ENCODE results near the gene PTTG1IP. TPM values are rescaled to one million over a fixed set of nuclear protein-coding genes. Genes with fewer than 3 reads are reported as not detected.

Gene PTTG1IP
- total RNA-seq, 1 experiment from 2014 or later, result 136 TPM

DNA sequence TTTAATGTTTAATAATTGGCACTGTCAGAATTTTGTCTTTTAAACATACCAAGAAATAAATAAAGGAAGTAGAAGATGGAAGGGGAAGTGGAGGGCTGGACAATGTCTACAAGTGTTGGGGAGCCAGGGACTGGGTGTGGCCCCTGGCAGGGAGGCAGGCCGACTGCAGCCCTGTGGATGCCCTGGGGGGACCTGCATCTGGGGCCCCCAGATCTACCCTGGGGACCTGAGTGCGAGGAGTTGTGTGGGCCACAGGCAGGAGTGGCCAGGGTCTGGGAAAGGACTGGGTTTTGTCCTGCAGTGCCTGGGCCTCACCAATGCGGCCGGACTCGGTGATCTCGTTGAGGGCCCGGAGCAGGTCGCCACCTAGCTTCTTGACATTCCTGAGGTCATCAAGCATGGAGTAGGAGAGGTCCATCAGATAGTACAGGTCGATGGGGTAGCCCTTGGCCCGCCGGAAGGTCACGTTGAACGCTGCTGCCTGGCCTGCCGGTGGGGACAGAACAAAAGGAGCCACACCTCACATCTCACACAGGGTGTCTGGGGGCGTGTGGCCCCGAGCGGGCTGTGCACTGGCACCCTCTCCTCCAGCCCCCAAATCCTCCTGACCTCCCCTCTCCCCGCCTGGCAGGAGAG is 29.7 kb upstream of the PTTG1IP start:
- CTCF ChIA-PET, result no interaction called here
- Mint-ChIP-seq H3K27ac (ENCODE audit: unreplicated experiment) (no peak overlapping the region), H3K9me3 (ENCODE audit: low read depth, unreplicated experiment) (no peaks in the 10 kb centered on the region), H3K4me3 (ENCODE audit: low read depth, unreplicated experiment) (no peak overlapping the region), H3K4me1 (ENCODE audit: low read depth, unreplicated experiment) (no peaks in the 10 kb centered on the region), H3K27me3 (ENCODE audit: unreplicated experiment) (peaks cover 48% of the 10 kb centered on the region), H3K36me3 (ENCODE audit: insufficient read depth, unreplicated experiment) (peaks cover 5% of the 10 kb centered on the region)
- BruUV-seq (replicated peaks), result no TSS peak
- intact Hi-C loops (cut with micrococcal nuclease; ENCODE audit: unreplicated experiment), result no loop called here
- DNase-seq, result no peak
- TF ChIP-seq, protein P1, sequence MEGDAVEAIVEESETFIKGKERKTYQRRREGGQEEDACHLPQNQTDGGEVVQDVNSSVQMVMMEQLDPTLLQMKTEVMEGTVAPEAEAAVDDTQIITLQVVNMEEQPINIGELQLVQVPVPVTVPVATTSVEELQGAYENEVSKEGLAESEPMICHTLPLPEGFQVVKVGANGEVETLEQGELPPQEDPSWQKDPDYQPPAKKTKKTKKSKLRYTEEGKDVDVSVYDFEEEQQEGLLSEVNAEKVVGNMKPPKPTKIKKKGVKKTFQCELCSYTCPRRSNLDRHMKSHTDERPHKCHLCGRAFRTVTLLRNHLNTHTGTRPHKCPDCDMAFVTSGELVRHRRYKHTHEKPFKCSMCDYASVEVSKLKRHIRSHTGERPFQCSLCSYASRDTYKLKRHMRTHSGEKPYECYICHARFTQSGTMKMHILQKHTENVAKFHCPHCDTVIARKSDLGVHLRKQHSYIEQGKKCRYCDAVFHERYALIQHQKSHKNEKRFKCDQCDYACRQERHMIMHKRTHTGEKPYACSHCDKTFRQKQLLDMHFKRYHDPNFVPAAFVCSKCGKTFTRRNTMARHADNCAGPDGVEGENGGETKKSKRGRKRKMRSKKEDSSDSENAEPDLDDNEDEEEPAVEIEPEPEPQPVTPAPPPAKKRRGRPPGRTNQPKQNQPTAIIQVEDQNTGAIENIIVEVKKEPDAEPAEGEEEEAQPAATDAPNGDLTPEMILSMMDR (IDR thresholded peaks at IDR 0.05; ENCODE audit: unreplicated experiment), result no peak

DNA sequence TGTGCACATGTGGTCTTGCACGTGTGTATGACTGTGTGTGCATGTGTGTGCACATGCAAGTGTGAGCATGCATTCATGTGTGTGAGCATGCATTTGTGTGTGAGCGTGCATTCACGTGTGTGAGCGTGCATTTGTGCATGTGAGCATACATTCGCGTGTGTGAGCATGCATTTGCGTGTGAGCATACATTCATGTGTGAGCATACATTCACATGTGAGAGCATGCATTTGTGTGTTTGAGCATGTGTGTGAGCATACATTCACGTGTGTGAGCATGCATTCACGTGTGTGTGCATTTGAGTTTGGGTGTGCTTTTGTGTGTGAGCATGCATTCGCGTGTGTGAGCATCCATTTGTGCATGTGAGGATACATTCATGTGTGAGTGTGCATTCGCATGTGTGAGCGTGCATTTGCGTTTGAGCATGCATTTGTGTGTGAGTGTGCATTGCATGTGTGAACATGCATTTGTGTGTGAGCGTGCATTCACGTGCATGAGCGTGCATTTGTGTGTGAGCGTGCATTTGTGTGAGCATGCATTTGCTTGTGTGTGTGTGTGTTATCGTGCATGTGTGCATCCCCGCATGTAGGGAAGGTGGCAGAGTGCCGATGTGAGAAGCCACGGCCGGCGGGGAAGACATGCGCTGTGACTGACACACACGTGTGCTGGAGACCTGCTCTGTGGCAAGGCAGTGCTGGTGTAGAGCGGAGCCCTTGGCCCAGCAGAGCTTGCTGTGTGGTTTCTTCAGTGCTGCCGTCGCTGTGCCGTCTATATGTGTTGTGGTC is 29.0 kb upstream of the PTTG1IP start:
- peaks cover 5% of the 10 kb centered on the region for H3K36me3 Mint-ChIP-seq (ENCODE audit: insufficient read depth, unreplicated experiment)
- no peak overlapping the region for H3K4me3 Mint-ChIP-seq (ENCODE audit: low read depth, unreplicated experiment)
- H3K9me3 Mint-ChIP-seq (ENCODE audit: low read depth, unreplicated experiment), result no peaks in the 10 kb centered on the region
- no TSS peak for BruUV-seq (replicated peaks)
- H3K27me3 Mint-ChIP-seq (ENCODE audit: unreplicated experiment), result peaks cover 46% of the 10 kb centered on the region
- intact Hi-C loops (cut with micrococcal nuclease; ENCODE audit: unreplicated experiment), result no loop called here
- no peak overlapping the region for H3K27ac Mint-ChIP-seq (ENCODE audit: unreplicated experiment)
- TF ChIP-seq, protein P1 (IDR thresholded peaks at IDR 0.05; ENCODE audit: unreplicated experiment), result no peak
- H3K4me1 Mint-ChIP-seq (ENCODE audit: low read depth, unreplicated experiment), result no peaks in the 10 kb centered on the region
- DNase-seq, result no peak
- CTCF ChIA-PET, result no interaction called here

DNA sequence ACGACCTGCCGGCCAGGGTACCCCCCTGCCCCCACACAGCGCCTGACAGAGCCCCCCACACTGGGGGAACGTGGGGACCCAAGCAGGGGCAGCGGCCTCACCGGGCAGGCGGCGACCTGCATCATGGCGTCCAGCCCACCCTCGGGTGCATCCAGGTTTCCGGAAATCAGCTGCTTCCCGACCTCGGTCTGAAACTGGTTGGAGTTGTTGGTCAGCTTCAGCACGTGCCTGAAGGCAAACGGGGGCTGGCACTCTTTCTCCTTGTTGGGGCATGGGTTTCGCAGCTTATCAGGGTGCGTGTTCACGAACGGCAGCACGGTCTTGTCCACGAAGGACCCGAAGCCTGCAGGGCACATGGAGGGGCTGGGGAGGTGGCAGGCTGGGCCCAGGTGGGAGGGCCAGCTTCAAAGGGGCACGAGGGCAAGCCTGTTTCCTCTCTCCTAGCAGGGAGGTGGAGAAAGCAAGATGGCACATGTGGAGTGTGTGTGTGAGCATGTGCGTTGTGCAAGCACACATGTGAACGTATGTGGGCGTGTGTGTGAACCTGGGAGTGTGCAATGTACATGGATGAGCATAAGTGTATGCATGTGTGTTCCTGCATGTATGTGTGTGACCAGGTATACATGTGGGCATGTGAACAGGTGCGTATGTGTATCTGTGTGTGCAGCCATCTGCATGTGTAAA is 28.0 kb upstream of the PTTG1IP start:
- intact Hi-C loops (cut with micrococcal nuclease; ENCODE audit: unreplicated experiment), result no loop called here
- H3K4me3 Mint-ChIP-seq (ENCODE audit: low read depth, unreplicated experiment), result no peak overlapping the region
- TF ChIP-seq, protein P1 (IDR thresholded peaks at IDR 0.05; ENCODE audit: unreplicated experiment), result no peak
- H3K36me3 Mint-ChIP-seq (ENCODE audit: insufficient read depth, unreplicated experiment), result peaks cover 5% of the 10 kb centered on the region
- CTCF ChIA-PET, result interaction anchor here (0.6 kb wide), 1 partner anchor 57 kb away, joined by 4 read pairs; no protein-coding TSS in a partner anchor
- no peaks in the 10 kb centered on the region for H3K4me1 Mint-ChIP-seq (ENCODE audit: low read depth, unreplicated experiment)
- H3K9me3 Mint-ChIP-seq (ENCODE audit: low read depth, unreplicated experiment), result no peaks in the 10 kb centered on the region
- no TSS peak for BruUV-seq (replicated peaks)
- DNase-seq, result no peak
- H3K27me3 Mint-ChIP-seq (ENCODE audit: unreplicated experiment), result peaks cover 42% of the 10 kb centered on the region
- no peak overlapping the region for H3K27ac Mint-ChIP-seq (ENCODE audit: unreplicated experiment)

DNA sequence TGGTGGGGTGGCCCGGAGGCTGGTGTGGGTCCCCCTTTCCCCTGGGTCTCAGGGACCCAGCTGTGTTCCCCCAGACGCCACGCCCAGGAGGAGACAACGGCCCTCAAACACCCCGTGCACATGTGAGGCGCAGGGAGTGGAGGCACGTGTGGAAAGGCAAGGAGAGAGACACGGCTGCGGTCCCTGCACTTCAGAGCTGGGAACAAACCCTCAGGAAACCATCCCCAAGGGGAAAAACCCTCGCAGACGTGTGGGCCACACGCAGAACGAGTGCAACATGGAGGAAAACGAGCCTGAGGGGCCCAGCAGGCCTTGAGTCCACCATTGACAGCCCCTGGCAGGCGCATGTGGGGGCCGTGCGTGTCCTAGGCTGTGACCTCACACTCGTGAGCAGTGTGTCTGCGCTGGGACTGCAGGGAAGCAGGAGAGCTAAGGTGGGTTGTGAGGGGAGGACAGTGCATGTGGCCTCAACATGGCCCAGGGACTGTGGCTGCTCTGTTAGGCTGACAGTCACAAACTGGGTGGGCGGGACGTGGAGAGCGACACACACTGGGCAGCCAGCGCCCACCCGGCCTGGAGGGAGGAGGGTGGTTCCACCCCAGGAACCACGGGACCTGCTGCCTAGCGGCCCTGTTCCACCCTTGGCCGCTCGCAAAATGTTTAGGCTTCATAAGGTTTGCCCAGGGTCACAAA is 27.2 kb upstream of the PTTG1IP start:
- Mint-ChIP-seq H3K36me3 (ENCODE audit: insufficient read depth, unreplicated experiment) (peaks cover 5% of the 10 kb centered on the region), H3K27me3 (ENCODE audit: unreplicated experiment) (peaks cover 33% of the 10 kb centered on the region), H3K4me1 (ENCODE audit: low read depth, unreplicated experiment) (no peaks in the 10 kb centered on the region), H3K9me3 (ENCODE audit: low read depth, unreplicated experiment) (no peaks in the 10 kb centered on the region), H3K27ac (ENCODE audit: unreplicated experiment) (no peak overlapping the region), H3K4me3 (ENCODE audit: low read depth, unreplicated experiment) (no peak overlapping the region)
- no TSS peak for BruUV-seq (replicated peaks)
- no peak for DNase-seq
- CTCF ChIA-PET, result interaction anchor here (0.6 kb wide), 1 partner anchor 56 kb away, joined by 4 read pairs; no protein-coding TSS in a partner anchor
- intact Hi-C loops (cut with micrococcal nuclease; ENCODE audit: unreplicated experiment), result no loop called here
- TF ChIP-seq, protein P1 (IDR thresholded peaks at IDR 0.05; ENCODE audit: unreplicated experiment), result no peak
